Measurements from ENCODE around the gene COPA.

Gene COPA

DNA sequence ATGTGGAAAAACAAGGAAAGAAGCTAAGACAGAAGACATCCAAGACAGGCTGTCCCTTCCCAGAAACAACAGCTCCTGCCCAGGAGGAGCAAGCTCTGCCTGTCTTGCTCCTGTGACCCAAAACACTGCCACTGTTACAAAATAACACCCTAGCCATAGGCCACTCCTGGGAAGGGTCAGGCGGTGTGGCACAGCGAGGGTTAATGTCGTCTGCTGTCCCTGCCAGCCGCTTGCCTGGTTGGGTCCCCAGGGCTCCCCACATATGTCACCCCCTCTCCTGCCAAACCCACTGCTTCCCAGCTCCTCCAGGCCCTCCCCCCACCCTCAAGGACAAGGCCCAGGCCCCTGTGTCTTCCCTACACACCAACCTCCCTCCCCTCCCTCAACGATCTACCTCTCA is 20.0 kb upstream of the COPA start:
- no peak overlapping the region for H3K4me3 ChIP-seq (ENCODE audit: low read depth, low read length)

DNA sequence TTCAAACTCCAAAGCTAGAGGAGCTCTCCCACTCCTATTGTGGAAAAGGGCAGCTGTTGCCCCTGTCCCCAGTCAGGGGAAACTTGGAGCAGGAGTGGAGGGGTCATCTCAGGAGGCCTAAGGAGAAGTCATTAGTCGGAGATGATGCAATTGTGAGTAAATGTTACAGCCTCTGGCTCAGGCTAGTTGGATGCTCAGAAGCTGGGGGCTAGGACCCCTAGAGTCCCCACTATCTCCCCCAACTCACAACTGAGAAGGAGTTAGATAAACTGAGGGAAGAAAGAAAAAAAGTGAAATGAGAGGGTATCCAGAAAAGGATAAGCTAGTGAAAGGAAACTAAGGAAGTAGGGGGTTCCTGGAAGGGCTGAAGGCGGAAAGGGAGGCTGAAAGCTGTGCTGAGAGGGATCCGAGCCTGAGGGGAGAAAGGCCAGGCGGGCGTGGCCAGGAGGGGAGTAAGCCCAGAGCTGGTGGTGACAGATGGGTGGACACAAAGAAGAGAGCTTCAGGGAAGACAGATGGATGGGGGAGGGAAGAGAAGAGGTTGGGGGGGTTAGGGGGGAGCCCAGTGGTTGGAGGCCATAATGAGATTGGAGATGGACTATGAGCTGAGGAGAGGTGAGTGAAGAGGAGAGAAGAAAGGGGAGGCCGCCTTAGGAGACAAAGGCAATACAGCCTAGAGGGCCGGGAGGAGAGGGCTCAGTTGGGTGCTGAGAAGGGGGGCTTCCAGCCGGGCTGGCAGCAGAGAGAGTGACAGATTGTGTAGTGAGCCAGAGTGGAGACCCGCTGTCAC is 19.3 kb upstream of the COPA start:
- no peak overlapping the region for H3K4me3 ChIP-seq (ENCODE audit: low read depth, low read length)

DNA sequence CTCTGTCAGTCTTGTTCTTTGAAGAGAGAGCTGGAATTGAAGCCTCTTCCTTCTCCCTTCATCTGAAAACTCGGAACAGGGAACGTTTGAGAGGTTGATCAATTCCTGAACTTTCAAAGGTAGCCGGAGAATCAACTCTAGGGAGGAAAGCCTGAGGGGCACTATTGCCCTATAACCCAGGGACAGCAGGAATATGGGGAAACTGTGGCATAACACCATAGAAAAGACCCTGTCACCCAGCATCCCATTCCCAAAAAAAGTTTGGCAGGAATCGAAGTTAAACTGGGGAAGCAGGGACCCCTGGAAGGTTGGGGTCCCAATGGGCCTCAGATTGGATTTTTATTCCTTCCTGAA is 18.7 kb upstream of the COPA start:
- no peak overlapping the region for H3K4me3 ChIP-seq (ENCODE audit: low read depth, low read length)

DNA sequence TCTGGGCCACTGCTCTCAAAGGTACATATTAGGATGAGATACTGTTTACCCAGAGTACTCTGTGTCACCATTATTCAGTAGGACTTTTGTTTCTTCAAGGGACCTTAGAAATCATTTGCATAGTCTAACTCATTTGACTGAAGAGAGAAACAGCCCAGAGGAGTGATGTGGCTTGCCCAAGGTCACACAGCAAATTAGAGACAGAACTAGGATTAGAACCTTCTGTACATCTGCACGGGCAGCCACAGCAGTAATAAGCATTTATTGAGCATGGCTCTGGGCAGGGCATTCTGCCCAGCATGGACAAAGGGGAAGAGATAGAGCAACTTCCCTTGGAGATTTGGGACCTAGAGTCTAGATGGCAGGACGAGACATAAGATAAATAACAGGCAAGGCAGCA is 18.1 kb upstream of the COPA start:
- H3K4me3 ChIP-seq (ENCODE audit: low read depth, low read length): no peak overlapping the region

- H3K4me3 ChIP-seq (ENCODE audit: low read depth, low read length): no peak overlapping the region
These were observed 17.2 kb upstream of the COPA start for GRCh38 chr1:160360227-160360695.

DNA sequence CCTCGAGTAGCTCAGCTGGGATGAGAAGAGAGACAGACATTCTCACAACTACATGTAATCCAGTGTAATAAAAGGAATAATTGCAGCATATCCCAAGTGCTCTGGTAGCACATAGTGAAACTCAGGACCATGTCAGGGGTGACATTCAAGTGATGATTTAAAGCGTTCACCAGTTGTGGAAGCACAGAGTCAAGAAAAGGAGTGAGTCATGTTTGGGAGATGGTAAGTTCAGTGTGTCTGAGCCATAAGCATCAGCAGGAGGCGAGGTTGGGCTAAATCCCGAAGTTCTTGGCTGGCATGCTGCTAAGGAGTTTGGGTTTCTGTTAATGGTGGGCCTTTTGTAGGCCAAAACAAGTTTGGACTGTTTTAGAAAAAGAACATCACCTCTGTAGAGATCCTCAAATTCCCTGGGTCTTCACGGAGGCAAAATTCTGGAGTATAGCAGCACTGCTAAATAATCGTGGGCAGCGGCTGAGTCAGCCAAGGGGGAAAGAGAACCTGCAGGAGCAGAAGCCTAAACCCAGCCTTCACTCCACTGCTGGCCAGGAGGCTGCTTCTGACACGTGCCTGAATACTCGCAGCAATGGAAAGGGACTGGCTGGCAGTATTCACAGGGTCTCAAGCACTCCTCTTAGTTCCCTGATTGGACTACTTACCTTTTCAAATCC is 16.6 kb upstream of the COPA start:
- no peak overlapping the region for H3K4me3 ChIP-seq (ENCODE audit: low read depth, low read length)

GRCh38 chr1:160358073-160358472 is 15.0 kb upstream of the COPA start:
- no peak overlapping the region for H3K4me3 ChIP-seq (ENCODE audit: low read depth, low read length)

GRCh38 chr1:160357286-160358002 is 14.4 kb upstream of the COPA start:
- no peak overlapping the region for H3K4me3 ChIP-seq (ENCODE audit: low read depth, low read length)

DNA sequence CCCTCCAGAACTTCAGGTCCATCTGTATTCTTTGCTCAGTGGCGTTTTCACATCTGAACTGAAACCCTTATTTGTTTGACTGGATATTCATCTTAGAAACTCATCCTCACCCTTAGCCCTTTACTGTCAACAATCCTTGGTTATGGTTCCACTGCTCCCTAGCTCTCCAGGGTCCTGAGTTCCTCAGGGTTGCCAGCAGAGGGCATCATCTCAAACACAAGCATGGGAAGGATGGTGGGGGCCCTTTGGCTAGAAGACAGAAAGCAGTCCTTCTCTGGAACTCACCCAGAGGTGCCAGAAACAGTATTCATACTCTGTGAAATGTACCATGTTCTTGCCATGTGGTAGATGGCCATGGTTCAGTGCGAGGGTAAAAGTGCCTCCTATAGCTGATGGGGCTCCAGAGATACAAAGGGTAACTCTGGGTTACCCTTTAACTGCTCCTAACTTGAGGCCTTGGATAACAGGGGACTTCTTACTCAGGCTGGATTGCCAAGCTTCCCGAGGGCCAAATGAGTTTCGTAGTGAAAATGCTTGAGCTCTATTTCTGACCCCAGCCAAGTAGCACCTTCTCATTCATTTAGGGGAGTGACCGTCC is 11.4 kb upstream of the COPA start:
- no peak overlapping the region for H3K4me3 ChIP-seq (ENCODE audit: low read depth, low read length)

- H3K4me3 ChIP-seq (ENCODE audit: low read depth, low read length): no peak overlapping the region
These were observed 10.2 kb upstream of the COPA start for GRCh38 chr1:160353223-160353622.

- H3K4me3 ChIP-seq (ENCODE audit: low read depth, low read length): no peak overlapping the region
These were observed 9.5 kb upstream of the COPA start for GRCh38 chr1:160352555-160352954.

GRCh38 chr1:160351629-160352028 is 8.6 kb upstream of the COPA start:
- no peak overlapping the region for H3K4me3 ChIP-seq (ENCODE audit: low read depth, low read length)

DNA sequence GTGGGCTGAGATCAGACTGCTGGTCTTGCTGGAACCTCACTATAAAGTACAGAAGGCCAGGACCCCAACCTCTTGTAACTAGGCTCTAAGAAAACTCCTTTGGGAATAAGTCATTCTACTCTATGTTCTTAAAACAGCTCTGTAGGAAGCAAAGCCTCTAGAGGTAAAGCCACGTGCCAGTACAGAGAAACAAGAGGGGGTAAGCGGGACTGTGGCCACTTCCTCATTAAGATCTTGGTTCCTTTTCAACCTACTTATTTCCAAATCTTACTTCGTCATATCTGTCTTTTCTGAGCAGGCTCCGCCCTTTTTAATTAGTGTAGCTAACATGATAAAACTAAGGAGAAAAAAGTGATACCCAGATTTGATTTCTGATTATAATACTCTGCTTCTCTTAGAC is 3.9 kb upstream of the COPA start:
- H3K4me3 ChIP-seq (ENCODE audit: low read depth, low read length): no peak overlapping the region

DNA sequence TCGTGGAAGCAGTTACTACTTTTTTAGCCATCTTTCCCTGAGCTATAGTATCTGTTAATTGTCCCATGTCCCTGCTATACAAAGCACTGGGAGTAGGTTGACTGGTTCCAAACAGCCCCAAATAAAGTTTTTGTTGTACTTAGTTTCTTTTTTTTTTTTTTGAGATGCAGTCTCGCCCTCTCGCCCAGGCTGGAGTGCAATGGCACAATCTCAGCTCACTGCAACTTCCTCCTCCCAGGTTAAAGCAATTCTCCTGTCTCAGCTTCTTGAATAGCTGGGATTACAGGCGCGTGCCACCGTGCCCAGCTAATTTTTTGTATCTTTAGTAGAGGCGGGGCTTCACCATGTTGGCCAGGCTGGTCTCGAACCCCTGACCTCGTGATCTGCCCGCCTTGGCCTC is 3.4 kb upstream of the COPA start:
- no peak overlapping the region for H3K4me3 ChIP-seq (ENCODE audit: low read depth, low read length)

- no peak overlapping the region for H3K4me3 ChIP-seq (ENCODE audit: low read depth, low read length)
These were observed 1.9 kb upstream of the COPA start for GRCh38 chr1:160344936-160345335.

- H3K4me3 ChIP-seq (ENCODE audit: low read depth, low read length): peak overlapping the region; percentile 74
These were observed 1.2 kb upstream of the COPA start for GRCh38 chr1:160344241-160344640.

DNA sequence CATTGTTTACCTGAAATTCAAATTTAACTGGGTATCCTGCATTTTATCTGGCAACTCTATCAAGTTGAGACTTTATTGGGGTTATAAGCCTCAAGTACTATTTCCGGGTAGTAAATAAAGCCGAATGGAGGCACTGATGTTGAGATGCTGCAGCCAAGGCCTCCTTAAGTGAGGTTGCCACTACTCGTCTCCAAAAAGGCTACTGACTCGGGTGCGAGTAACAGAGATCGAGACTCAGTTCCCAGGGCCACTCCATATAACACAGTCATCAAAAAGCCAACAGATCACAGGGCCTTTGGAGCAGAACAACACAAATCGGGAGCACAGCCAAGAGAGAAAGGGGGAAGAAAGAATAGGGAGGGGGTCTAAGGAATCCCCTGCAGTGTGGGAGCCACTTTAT is 524 bp downstream of the COPA start:
- peak overlapping the region; percentile 74 for H3K4me3 ChIP-seq (ENCODE audit: low read depth, low read length)

DNA sequence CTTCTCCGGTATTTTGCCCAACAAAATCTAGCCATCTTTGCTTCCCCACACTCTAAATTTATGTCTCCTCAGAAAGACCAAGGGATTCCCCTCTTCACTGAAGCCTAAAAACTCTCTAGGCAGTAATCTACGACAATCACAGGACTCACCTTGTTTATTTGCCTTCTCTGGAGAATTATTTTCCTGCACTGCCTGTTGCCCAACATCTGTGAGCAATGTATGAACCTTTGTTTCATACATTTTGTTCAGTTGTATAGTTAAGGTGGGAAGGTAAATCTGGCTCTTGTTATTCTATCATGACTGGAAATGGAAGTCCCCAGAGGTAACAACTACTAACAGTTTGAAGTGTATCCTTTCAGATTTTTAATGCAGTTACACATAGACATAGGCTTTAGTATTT is 2.2 kb downstream of the COPA start:
- H3K4me3 ChIP-seq (ENCODE audit: low read depth, low read length): no peak overlapping the region

DNA sequence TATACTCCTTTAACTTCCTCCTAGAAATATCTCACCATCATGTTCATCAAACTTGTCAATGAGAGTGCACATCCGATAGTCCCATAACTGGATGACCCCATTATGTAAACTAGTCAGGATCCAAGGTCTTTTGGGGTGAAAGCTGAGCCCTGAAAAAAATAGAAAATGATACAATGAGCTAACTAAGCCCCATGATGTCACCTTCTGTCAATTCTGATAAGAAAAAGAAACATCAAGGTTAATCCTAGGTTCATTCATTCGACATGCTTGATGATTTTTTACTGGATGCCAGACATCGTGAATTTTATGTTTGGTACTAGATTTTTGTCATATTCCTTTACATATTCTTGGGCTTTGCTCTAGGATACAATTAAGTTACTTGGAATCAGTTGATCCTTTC is 2.9 kb downstream of the COPA start:
- H3K4me3 ChIP-seq (ENCODE audit: low read depth, low read length): no peak overlapping the region

DNA sequence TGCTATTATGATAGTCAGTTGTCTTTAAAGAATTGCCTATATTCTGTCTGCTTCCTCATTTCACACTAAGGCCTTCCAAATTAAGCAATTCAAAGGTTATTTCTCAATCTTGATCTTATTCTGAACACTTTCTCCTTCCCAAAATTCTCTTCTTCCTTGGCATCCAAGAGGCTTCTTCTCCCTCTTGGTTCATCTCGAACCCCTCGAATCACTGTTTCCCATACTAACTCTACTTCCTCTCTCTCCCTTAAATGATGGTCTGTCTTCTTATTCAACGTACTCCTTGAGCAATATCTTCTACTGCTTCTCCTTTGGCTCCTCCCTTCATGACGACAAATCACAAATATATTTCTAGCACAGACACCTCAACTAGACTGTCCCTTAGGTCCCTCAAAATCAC is 4.5 kb downstream of the COPA start:
- no peak overlapping the region for H3K4me3 ChIP-seq (ENCODE audit: low read depth, low read length)

DNA sequence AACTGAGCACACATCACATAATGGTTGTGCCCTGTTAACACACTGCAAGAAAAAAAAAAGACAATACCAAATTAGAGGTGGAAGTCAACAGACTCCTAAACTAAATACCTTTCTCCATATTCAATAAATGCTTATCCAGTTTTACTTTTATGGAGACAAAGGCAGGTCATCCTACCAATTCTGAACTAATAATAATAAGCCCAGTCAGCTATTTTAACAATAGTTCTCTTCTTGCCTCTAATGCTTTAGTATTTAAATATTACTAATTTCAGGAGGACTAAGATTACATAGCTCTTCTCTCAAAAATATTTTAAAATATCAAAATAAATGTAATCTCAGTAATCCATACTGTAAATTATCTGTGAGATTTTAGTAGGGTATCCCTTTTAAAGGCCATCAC is 10.5 kb downstream of the COPA start:
- no peak overlapping the region for H3K4me3 ChIP-seq (ENCODE audit: low read depth, low read length)

DNA sequence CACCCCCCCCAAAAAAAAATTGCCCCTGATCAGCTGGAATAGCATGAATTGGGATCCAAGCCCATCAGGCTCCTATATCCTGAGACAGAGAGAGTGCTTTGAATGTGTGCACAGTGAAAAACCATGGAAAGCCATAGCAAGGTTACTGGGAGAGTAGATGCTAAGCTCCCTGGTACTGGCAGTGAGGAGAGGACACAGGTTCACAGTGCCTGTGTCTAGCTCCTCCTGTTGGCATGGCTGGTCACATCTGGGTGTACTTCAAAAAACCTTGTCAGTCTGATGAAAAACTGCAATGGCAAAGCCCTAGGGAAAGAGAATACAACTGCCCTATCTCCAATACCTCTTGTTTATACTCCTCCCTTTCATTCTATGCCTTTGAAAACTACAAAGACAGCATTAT is 12.9 kb downstream of the COPA start:
- no peak overlapping the region for H3K4me3 ChIP-seq (ENCODE audit: low read depth, low read length)
